OCI-M2 (cell line): ENCODE results near the gene TTF2.
"Not testable (repeated sequence)": the region's sequence is repeated elsewhere in the genome, so short reads cannot be mapped to it uniquely, and the experiment has no call there.

ENCODE experiments used
- DNase-seq: peaks from one replicate; lab custom pipeline; 2025; ENCODE audit not compliant: unreplicated experiment; lab: John Stamatoyannopoulos, UW

TTF2 gene

DNA sequence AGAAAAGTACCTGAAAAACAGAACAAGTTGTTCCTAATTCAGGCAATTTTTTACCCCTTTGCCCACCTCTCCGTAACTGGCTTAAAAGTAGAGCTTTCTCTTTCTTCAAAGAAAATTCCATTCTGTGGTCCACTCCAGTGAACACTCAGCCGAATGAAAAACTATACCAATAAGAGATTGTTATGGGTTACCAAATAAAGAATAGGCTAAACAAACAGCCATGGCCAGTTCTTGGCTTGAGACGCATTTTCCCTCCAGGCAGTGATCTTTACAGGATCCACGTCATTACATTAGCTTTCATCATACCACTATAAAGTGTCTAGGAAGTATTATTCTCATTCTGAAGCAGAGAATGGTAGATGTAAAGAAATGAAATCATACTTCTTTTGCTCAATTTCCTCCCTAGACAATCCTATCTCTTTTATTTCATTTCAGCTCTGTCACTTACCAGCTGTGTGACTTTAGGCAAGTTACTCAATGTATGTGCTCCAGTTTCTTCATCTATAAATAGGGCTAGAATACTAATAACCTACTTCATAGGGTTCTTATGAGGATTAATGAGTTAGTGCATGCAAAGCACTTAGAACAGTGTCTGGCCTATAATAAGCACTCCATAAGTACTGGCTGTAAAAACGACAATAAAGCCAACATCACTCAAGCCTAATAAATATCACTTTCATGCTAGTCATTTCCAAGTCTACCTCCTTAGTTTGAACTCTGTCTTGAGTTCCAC is 87.9 kb downstream of the TTF2 start:
- no peak for DNase-seq

DNA sequence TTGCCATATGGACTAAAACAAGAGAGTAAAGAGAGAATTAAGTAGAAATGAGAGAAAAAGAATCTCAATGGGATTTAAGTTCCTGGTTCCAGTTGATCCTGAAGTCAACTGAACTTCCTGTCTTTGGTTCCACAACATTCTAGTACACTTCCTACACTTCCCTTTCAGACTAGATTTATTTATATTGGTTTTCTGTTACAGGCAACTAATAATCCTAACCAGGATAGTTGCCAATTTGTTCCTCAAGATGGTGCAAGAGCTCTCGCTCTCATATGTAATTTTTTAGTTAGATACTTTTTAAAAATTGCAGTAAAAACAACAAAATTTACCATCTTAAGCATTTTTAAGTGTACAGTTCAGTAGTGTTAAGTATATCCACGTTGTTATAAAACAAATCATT is 90.2 kb downstream of the TTF2 start:
- DNase-seq, result no peak

DNA sequence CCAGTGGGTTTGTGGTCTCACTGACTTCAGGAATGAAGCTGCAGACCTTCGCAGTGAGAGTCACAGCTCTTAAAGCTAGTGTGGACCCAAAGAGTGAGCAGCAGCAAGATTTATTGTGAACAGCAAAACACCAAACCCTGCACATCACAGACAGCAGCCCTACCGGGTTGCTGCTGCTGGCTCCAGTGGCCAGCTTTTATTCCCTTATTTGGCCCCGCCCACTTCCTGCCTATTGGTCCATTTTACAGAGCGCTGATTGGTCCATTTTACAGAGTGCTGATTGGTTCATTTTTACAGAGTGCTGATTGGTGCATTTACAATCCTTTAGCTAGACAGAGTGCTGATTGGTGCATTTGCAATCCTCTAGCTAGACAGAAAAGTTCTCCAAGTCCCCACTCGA is 91.2 kb downstream of the TTF2 start:
- not testable (repeated sequence) for DNase-seq
